ENCODE data around the gene NUDT4.
"Not testable (repeated sequence)": the region's sequence is repeated elsewhere in the genome, so short reads cannot be mapped to it uniquely, and the experiment has no call there.

GRCh38 chr12:93432031-93432430 is 54.3 kb downstream of the NUDT4 start:
- TF ChIP-seq, protein P1, sequence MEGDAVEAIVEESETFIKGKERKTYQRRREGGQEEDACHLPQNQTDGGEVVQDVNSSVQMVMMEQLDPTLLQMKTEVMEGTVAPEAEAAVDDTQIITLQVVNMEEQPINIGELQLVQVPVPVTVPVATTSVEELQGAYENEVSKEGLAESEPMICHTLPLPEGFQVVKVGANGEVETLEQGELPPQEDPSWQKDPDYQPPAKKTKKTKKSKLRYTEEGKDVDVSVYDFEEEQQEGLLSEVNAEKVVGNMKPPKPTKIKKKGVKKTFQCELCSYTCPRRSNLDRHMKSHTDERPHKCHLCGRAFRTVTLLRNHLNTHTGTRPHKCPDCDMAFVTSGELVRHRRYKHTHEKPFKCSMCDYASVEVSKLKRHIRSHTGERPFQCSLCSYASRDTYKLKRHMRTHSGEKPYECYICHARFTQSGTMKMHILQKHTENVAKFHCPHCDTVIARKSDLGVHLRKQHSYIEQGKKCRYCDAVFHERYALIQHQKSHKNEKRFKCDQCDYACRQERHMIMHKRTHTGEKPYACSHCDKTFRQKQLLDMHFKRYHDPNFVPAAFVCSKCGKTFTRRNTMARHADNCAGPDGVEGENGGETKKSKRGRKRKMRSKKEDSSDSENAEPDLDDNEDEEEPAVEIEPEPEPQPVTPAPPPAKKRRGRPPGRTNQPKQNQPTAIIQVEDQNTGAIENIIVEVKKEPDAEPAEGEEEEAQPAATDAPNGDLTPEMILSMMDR (IDR thresholded peaks at IDR 0.05; ENCODE audit: extremely low read depth in 1 of 2, insufficient read depth in 1 of 2, low read depth in 1 of 2, low read length in 2 of 2) = not testable (repeated sequence)
- not testable (repeated sequence) for TF ChIP-seq POLR2A (IDR thresholded peaks at IDR 0.05; ENCODE audit: low read depth, low read length); POLR2AphosphoS5 (IDR thresholded peaks at IDR 0.05; ENCODE audit: insufficient read depth, low read depth, low read length)
